Measurements from ENCODE around the gene FRMD4B. TPM values are rescaled to one million over a fixed set of nuclear protein-coding genes. Genes with fewer than 3 reads are reported as not detected.

Gene FRMD4B
- total RNA-seq, 1 donor from 2014 or later, result 16.1 TPM

DNA sequence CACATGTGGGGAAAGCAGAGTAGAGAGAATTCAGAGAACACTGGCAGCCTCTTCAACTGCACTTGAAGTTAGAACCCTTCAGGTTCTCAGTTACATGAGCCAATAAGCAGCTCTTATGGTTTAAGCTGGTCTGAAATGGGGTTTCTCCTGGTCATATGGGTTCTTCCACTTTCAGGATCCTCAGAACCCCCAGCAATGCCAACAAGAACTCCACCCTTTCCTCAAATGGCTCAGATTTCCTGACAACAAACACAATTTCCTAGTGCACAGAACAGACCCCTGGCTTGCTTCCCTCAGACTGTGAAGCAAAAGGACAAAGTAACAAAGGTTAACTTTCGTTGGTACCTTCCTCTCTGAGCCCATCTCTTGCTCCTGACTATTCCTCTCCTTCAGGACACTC lies 23.9 kb upstream of the FRMD4B start:
- Histone ChIP-seq H3K4me1 (peaks cover 26% of the 10 kb centered on the region), H3K9me3 (replicated peaks) (peaks cover 7% of the 10 kb centered on the region), H3K36me3 (peaks cover 4% of the 10 kb centered on the region), H3K4me3 (peak overlapping the region; percentile 35), H3K27ac (replicated peaks) (peak overlapping the region; percentile 63), H3K27me3 (ENCODE audit: low read depth) (no peaks in the 10 kb centered on the region)
- intact Hi-C loops (cut with micrococcal nuclease), result no loop called here
- TF ChIP-seq CTCF (IDR thresholded peaks at IDR 0.05; ENCODE audit: borderline replicate concordance), result no peak
- no peak for DNase-seq

- Histone ChIP-seq H3K9me3 (replicated peaks) (peaks cover 9% of the 10 kb centered on the region), H3K4me3 (no peak overlapping the region), H3K4me1 (peaks cover 26% of the 10 kb centered on the region), H3K27ac (replicated peaks) (peak overlapping the region; percentile 63), H3K36me3 (peaks cover 4% of the 10 kb centered on the region), H3K27me3 (ENCODE audit: low read depth) (no peaks in the 10 kb centered on the region)
- TF ChIP-seq CTCF (IDR thresholded peaks at IDR 0.05; ENCODE audit: borderline replicate concordance), result no peak
- no peak for DNase-seq
- intact Hi-C loops (cut with micrococcal nuclease), result no loop called here
Observed at GRCh38 chr3:69409011-69409410, 23.1 kb upstream of the FRMD4B start.

GRCh38 chr3:69408542-69408941 lies 22.7 kb upstream of the FRMD4B start:
- H3K36me3 ChIP-seq, result peaks cover 4% of the 10 kb centered on the region
- no peaks in the 10 kb centered on the region for H3K27me3 ChIP-seq (ENCODE audit: low read depth)
- H3K27ac ChIP-seq (replicated peaks), result peak overlapping the region; percentile 22
- peaks cover 9% of the 10 kb centered on the region for H3K9me3 ChIP-seq (replicated peaks)
- intact Hi-C loops (cut with micrococcal nuclease), result no loop called here
- DNase-seq, result peak; percentile 15
- peaks cover 26% of the 10 kb centered on the region for H3K4me1 ChIP-seq
- TF ChIP-seq CTCF (IDR thresholded peaks at IDR 0.05; ENCODE audit: borderline replicate concordance), result no peak
- H3K4me3 ChIP-seq, result no peak overlapping the region

- Histone ChIP-seq H3K36me3 (peaks cover 4% of the 10 kb centered on the region), H3K27me3 (ENCODE audit: low read depth) (no peaks in the 10 kb centered on the region), H3K9me3 (replicated peaks) (peaks cover 9% of the 10 kb centered on the region), H3K4me1 (peaks cover 26% of the 10 kb centered on the region), H3K4me3 (no peak overlapping the region), H3K27ac (replicated peaks) (no peak overlapping the region)
- intact Hi-C loops (cut with micrococcal nuclease), result no loop called here
- no peak for DNase-seq
- no peak for TF ChIP-seq CTCF (IDR thresholded peaks at IDR 0.05; ENCODE audit: borderline replicate concordance)
Observed at GRCh38 chr3:69407908-69408307, 22.0 kb upstream of the FRMD4B start.

GRCh38 chr3:69406163-69406562 lies 20.3 kb upstream of the FRMD4B start:
- intact Hi-C loops (cut with micrococcal nuclease), result no loop called here
- DNase-seq, result peak; percentile 24
- H3K27ac ChIP-seq (replicated peaks), result no peak overlapping the region

More at GRCh38 chr3:69406163-69406562, 20.3 kb upstream of the FRMD4B start:
- no peaks in the 10 kb centered on the region for H3K27me3 ChIP-seq (ENCODE audit: low read depth)
- no peak for TF ChIP-seq CTCF (IDR thresholded peaks at IDR 0.05; ENCODE audit: borderline replicate concordance)
- peaks cover 27% of the 10 kb centered on the region for H3K4me1 ChIP-seq
- H3K9me3 ChIP-seq (replicated peaks), result peaks cover 9% of the 10 kb centered on the region
- H3K4me3 ChIP-seq, result no peak overlapping the region
- H3K36me3 ChIP-seq, result peaks cover 4% of the 10 kb centered on the region
